Measurements from ENCODE around the gene SLC39A2. TPM values are rescaled to one million over a fixed set of nuclear protein-coding genes. Genes with fewer than 3 reads are reported as not detected.

Gene SLC39A2
- total and polyA plus RNA-seq, 11 donors: not detected

DNA sequence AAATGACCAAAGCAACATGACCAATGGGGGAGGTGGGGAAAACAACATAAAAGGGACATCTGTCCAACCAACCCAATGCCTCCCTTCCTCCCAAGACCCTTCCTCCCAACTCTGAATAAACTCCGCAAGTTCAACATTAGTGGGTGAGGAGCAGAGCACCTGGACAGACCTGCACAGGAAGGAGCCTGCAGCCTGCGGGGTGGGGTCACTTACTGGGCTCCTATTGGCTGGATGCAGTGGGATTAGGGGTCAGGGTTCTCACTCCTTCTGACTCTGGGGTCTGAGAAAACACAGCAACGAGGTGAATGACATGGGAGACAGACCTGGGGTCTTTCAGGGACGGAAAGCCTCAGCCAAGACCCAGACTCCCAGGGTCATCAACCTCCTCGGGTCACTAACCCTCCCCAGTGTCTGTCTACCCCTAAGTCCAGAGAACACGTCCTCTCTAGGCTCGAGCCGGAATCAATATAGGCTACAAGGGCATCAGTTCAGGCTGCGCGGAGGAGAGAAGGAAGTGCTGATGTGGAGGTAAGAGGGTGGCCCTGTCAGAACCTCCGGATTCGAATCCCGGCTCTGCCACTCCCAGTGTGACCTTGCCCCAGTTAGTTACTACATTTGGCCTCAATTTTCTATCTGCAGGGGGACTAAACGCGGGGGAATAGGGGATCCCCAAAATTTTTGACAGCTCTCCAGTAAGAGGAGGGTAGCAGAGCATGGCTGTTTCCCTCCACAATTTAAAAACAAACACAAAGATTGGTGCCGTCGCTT lies 24.9 kb downstream of the SLC39A2 start:
- ATAC-seq: peak in 2 of 4 donors; percentile 21
- DNase-seq: peak in 1 of 5 donors; percentile 41
- H3K9me3 ChIP-seq: no peaks in the 10 kb centered on the region
- peaks cover 0 to 54% (median 30%) of the 10 kb centered on the region in 12 donors for H3K4me1 ChIP-seq
- peak overlapping the region; percentile 66 to 98 (median 88) for H3K4me3 ChIP-seq
- peaks cover 0 to 40% (median 32%) of the 10 kb centered on the region in 9 donors for H3K36me3 ChIP-seq
- TF ChIP-seq, protein P1, sequence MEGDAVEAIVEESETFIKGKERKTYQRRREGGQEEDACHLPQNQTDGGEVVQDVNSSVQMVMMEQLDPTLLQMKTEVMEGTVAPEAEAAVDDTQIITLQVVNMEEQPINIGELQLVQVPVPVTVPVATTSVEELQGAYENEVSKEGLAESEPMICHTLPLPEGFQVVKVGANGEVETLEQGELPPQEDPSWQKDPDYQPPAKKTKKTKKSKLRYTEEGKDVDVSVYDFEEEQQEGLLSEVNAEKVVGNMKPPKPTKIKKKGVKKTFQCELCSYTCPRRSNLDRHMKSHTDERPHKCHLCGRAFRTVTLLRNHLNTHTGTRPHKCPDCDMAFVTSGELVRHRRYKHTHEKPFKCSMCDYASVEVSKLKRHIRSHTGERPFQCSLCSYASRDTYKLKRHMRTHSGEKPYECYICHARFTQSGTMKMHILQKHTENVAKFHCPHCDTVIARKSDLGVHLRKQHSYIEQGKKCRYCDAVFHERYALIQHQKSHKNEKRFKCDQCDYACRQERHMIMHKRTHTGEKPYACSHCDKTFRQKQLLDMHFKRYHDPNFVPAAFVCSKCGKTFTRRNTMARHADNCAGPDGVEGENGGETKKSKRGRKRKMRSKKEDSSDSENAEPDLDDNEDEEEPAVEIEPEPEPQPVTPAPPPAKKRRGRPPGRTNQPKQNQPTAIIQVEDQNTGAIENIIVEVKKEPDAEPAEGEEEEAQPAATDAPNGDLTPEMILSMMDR (IDR thresholded peaks at IDR 0.05): no peak
- no peak for TF ChIP-seq POLR2A (IDR thresholded peaks at IDR 0.05)
- WGBS, 4 donors: 11 to 19% (median 12%) methylated on average over 15 to 17 of the region's 17 CpGs
- peaks cover 0 to 7% (median 0%) of the 10 kb centered on the region in 9 donors for H3K27me3 ChIP-seq
- intact Hi-C loops (cut with DNase I): loop anchor here in 2 of 10 donors (1.0 to 5.0 kb wide), 2 partner anchors 15 to 68 kb away; no protein-coding TSS in a partner anchor
- peak overlapping the region; percentile 82 to 100 (median 98) for H3K27ac ChIP-seq

DNA sequence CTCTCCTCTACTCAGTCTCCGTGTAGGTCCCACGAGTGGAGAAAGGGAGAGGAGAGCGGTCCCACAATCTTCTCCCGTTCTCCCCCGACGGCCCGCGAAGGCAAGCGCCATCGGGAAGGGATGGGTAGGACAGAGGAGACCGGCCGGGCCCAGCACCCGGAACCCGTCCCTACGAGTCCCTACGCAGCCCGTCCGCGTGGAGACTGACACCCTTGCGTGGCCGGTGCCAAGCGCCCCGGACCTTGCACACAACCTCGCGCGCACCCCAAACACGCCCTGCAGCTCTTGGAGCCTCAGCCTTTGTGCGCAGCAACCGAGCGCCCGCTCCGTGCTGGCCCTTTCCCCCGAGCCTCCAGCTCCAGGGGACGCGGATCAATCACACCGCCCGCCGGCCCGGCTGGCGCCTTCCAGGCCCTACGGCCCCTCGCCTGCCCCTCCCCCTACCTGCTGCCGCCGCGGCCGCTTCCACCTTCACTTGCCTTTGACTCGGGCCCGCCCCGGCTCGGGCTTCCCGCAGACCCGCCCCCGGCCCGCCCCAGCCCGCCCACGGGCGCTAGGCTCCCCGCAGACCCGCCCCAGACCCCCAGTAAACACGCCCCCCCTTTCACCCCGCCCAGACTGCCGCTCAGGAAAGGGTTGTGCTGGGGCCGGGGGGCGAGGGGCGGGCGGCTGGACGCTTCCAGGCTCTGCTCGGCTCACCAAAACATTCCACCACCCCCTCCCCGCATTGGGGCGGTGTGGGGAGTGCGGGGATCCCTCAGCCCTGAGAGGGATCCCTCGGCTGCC lies 25.7 kb downstream of the SLC39A2 start, which contains the start of gene NDRG2:
Gene NDRG2 (minus strand): TSS at position 477 of the 786 bp plus-strand sequence. CDS start 1,746 bp downstream, outside the sequence.
- Histone ChIP-seq H3K4me3 (peak within 1 kb of the TSS; percentile 66 to 98 (median 88)), H3K27ac (peak within 1 kb of the TSS; percentile 82 to 100 (median 98)), H3K4me1 (peaks cover 0 to 49% (median 30%) of the 10 kb centered on the region in 12 donors), H3K9me3 (no peaks in the 10 kb centered on the region), H3K27me3 (peaks cover 0 to 7% (median 0%) of the 10 kb centered on the region in 9 donors), H3K36me3 (peaks cover 0 to 32% (median 24%) of the 10 kb centered on the region in 9 donors)
- DNase-seq (peak; percentile 88 to 93 (median 90)), ATAC-seq (peak; percentile 70 to 90 (median 84))
- WGBS, 4 donors: 0 to 1% (median 1%) methylated on average over 28 to 72 of the region's 72 CpGs
- intact Hi-C loops (cut with DNase I): loop anchor here in 3 of 10 donors (1.0 to 5.0 kb wide), 2 partner anchors 15 to 68 kb away; no protein-coding TSS in a partner anchor
- TF ChIP-seq, protein P1 (IDR thresholded peaks at IDR 0.05): no peak
- peak in 1 of 2 donors; percentile 74 for TF ChIP-seq POLR2A (IDR thresholded peaks at IDR 0.05)

DNA sequence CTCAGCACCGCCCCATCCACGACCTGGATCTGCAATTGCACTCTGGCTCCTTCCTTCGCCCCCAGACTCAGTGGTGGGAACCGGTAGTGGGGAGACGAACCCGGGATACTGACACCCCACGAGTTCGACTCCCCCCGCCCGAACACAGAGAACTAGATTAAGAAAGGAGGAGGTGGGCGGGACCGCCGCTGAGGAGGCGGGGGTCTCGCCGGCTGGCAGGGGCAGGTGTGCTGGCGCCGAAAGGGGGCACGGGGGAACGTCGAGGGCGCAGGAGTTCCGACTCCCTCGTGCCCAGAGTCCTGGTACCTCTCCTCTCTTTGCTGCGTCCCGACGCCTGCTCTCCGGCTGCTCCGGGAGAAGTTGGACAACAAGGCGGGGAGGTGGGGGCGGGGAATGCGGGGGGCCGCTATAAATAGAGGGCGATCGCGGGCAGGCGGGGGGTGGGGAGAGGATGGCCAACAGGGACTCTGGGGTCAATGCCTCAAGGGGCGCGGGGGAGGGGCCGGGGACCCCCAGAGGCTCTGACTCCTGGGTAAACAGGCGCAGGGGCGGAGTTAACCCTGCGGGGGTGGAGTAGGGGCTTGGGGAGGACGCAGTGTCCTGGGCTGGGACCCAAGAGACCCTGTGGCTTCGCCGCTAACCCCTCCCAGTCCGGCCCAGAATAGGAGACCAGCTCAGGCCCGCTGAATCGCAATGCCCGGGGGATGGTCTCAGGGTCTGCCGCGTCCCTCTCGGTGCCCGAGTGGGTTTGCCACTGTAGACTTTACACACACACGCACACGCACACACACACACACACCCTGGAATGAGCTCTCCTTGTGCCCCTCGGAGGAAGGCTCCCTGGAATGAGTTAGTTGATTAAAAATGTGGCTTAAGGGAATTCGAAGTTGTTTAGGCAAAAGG lies 26.5 kb downstream of the SLC39A2 start:
- H3K27ac ChIP-seq: peak overlapping the region; percentile 82 to 100 (median 98)
- peak overlapping the region; percentile 66 to 98 (median 88) for H3K4me3 ChIP-seq
- H3K27me3 ChIP-seq: peaks cover 0 to 7% (median 0%) of the 10 kb centered on the region in 9 donors
- DNase-seq (peak; percentile 88 to 94 (median 92)), ATAC-seq (peak; percentile 63 to 73 (median 68))
- H3K4me1 ChIP-seq: peaks cover 0 to 49% (median 30%) of the 10 kb centered on the region in 12 donors
- H3K36me3 ChIP-seq: peaks cover 0 to 23% (median 16%) of the 10 kb centered on the region in 9 donors
- H3K9me3 ChIP-seq: no peaks in the 10 kb centered on the region
- TF ChIP-seq, protein P1 (IDR thresholded peaks at IDR 0.05): no peak
- no peak for TF ChIP-seq POLR2A (IDR thresholded peaks at IDR 0.05)
- intact Hi-C loops (cut with DNase I): loop anchor here in 2 of 10 donors (1.0 kb wide), 1 partner anchor 14 kb away; no protein-coding TSS in a partner anchor
- WGBS, 4 donors: 2 to 12% (median 4%) methylated on average over 35 to 58 of the region's 58 CpGs
